Mesothelial cell of epicardium (in vitro differentiated cells): Measurements from ENCODE around the gene WDR64. TPM values are rescaled to one million over a fixed set of nuclear protein-coding genes. Genes with fewer than 3 reads are reported as not detected.
"Not testable (repeated sequence)": the region's sequence is repeated elsewhere in the genome, so short reads cannot be mapped to it uniquely, and the experiment has no call there.

Source experiments
- DNase-seq, 2 experiments: peaks; one replicate each; pipeline ENCODE4 v3.0.0; 2021; ENCODE audit warnings: low spot score in 2 of 2; ENCODE audit not compliant: unreplicated experiment in 2 of 2
- H3K27ac Mint-ChIP-seq: 2 replicates; pipeline ENCODE4 v1.8.0; 2021; ENCODE audit warnings: mixed read lengths
- H3K27me3 Mint-ChIP-seq: 2 replicates; pipeline ENCODE4 v1.8.0; 2021; ENCODE audit warnings: low read depth, mixed read lengths
- H3K36me3 Mint-ChIP-seq: 2 replicates; pipeline ENCODE4 v1.8.0; 2021; ENCODE audit warnings: mixed read lengths
- H3K4me1 Mint-ChIP-seq: 2 replicates; pipeline ENCODE4 v1.8.0; 2021; ENCODE audit warnings: mixed read lengths
- H3K4me3 Mint-ChIP-seq: 2 replicates; pipeline ENCODE4 v1.8.0; 2021; ENCODE audit warnings: mild to moderate bottlenecking, moderate library complexity, mixed read lengths
- H3K9me3 Mint-ChIP-seq: 2 replicates; pipeline ENCODE4 v1.8.0; 2021; ENCODE audit warnings: mixed read lengths
- CTCF ChIP-seq: fragments of 200-600 bp; sonication (generic); IDR thresholded peaks from one replicate; pipeline ENCODE4 v1.5.0; 2021; ENCODE audit warnings: antibody characterized with exemption; ENCODE audit not compliant: unreplicated experiment
- total RNA-seq: library from RNA; stranded (reverse); gene quantifications from 3 replicates; pipeline ENCODE4 v1.2.1, GENCODE V29; 2021

The WDR64 gene
- total RNA-seq, 1 donor from 2014 or later = not detected

GRCh38 chr1:241647658-241648057 is 4.4 kb upstream of the WDR64 start:
- DNase-seq = no peak
- H3K27ac Mint-ChIP-seq = no peak overlapping the region
- H3K4me3 Mint-ChIP-seq = no peak overlapping the region
- peaks cover 5% of the 10 kb centered on the region for H3K27me3 Mint-ChIP-seq
- no peaks in the 10 kb centered on the region for H3K36me3 Mint-ChIP-seq
- peaks cover 7% of the 10 kb centered on the region for H3K9me3 Mint-ChIP-seq
- H3K4me1 Mint-ChIP-seq = no peaks in the 10 kb centered on the region
- TF ChIP-seq CTCF = no peak

GRCh38 chr1:241648159-241648558 is 3.9 kb upstream of the WDR64 start:
- H3K27me3 Mint-ChIP-seq = peaks cover 7% of the 10 kb centered on the region
- TF ChIP-seq CTCF = no peak
- H3K36me3 Mint-ChIP-seq = no peaks in the 10 kb centered on the region

GRCh38 chr1:241654019-241654418 is 1.9 kb downstream of the WDR64 start:
- DNase-seq = no peak
- peaks cover 7% of the 10 kb centered on the region for H3K27me3 Mint-ChIP-seq
- H3K9me3 Mint-ChIP-seq = peaks cover 5% of the 10 kb centered on the region
- H3K4me3 Mint-ChIP-seq = no peak overlapping the region
- no peaks in the 10 kb centered on the region for H3K36me3 Mint-ChIP-seq
- no peak overlapping the region for H3K27ac Mint-ChIP-seq
- TF ChIP-seq CTCF = no peak
- H3K4me1 Mint-ChIP-seq = no peaks in the 10 kb centered on the region

More at GRCh38 chr1:241648159-241648558, 3.9 kb upstream of the WDR64 start:
- no peaks in the 10 kb centered on the region for H3K4me1 Mint-ChIP-seq
- peaks cover 6% of the 10 kb centered on the region for H3K9me3 Mint-ChIP-seq
- no peak overlapping the region for H3K4me3 Mint-ChIP-seq
- H3K27ac Mint-ChIP-seq = no peak overlapping the region
- DNase-seq = no peak

- TF ChIP-seq CTCF = no peak
- Mint-ChIP-seq H3K4me1 (no peaks in the 10 kb centered on the region), H3K9me3 (peaks cover 8% of the 10 kb centered on the region), H3K4me3 (no peak overlapping the region), H3K36me3 (no peaks in the 10 kb centered on the region), H3K27ac (no peak overlapping the region), H3K27me3 (peaks cover 7% of the 10 kb centered on the region)
- DNase-seq = no peak
These were observed 2.6 kb downstream of the WDR64 start for GRCh38 chr1:241654641-241655040.

GRCh38 chr1:241658081-241658793 is 6.2 kb downstream of the WDR64 start:
- DNase-seq = no peak
- Mint-ChIP-seq H3K27me3 (no peaks in the 10 kb centered on the region), H3K9me3 (peaks cover 10% of the 10 kb centered on the region), H3K27ac (no peak overlapping the region), H3K4me3 (no peak overlapping the region), H3K36me3 (no peaks in the 10 kb centered on the region), H3K4me1 (no peaks in the 10 kb centered on the region)
- TF ChIP-seq CTCF = no peak

GRCh38 chr1:241659016-241659415 is 6.9 kb downstream of the WDR64 start:
- H3K27me3 Mint-ChIP-seq, H3K27ac Mint-ChIP-seq, DNase-seq, H3K4me1 Mint-ChIP-seq, H3K4me3 Mint-ChIP-seq, H3K36me3 Mint-ChIP-seq: not testable (repeated sequence)
- H3K9me3 Mint-ChIP-seq = peaks cover 10% of the 10 kb centered on the region
